Uterine smooth muscle cell (primary cell): ENCODE data around the gene RAP1GDS1. TPM values are rescaled to one million over a fixed set of nuclear protein-coding genes. Genes with fewer than 3 reads are reported as not detected.

ENCODE experiments used
- total RNA-seq: library from RNA; depleted of rRNA; stranded (reverse); fragments of >200 nt; gene quantifications from 2 replicates; pipeline ENCODE4 v1.2.3, GENCODE V29; 2014

Gene RAP1GDS1, protein sequence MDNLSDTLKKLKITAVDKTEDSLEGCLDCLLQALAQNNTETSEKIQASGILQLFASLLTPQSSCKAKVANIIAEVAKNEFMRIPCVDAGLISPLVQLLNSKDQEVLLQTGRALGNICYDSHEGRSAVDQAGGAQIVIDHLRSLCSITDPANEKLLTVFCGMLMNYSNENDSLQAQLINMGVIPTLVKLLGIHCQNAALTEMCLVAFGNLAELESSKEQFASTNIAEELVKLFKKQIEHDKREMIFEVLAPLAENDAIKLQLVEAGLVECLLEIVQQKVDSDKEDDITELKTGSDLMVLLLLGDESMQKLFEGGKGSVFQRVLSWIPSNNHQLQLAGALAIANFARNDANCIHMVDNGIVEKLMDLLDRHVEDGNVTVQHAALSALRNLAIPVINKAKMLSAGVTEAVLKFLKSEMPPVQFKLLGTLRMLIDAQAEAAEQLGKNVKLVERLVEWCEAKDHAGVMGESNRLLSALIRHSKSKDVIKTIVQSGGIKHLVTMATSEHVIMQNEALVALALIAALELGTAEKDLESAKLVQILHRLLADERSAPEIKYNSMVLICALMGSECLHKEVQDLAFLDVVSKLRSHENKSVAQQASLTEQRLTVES
- total RNA-seq, result 85.9 and 103 TPM in 2 replicates

DNA sequence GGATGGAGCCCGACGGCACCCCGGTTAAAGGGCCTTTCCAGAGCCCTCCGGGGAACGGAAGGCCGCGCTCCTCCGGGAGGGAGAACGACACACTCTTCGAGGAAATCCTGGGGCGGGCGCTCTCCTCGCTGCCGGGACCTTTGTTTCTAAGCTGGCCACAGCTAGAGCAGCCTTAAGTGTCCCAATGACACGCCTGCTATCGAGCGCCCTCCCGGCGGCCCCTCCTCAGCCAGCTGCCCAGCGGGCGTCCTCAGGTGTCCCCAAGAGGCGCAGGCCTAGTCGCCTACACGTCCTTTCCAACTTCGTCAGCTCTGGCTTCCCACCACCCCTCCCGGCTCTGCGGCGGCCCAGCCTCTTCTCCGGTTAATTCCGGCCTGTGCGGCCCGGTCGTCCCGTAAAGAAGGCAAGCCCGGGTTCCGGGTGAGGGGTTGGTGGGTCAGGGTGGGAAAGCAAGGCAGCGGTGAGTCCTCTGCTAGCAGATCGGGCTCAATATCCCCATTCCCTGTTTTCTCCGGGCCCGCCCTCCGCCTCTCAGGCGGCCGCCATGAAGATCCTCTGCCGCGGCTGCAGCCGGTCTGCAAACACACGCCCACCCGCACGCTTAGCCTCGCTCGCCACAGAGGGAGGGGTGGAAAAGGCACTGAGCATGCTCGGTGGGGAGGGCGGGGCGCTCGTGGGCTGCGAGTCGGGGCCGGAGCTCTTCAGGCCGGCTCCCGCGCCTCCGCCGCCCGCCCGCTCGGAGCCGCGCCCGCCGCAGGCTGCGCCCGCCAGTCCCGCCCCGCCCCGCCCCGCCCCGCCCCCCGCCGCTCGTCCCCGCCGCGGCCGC is at the start of gene RAP1GDS1:
Gene RAP1GDS1, plus strand, starts transcription at position 806 of the 826 bp plus-strand sequence. CDS start 182 bp downstream, outside the sequence.

Other genes with a start within 250 kb of the RAP1GDS1 start
- not detected in 2 replicates for gene STPG2, start 117.9 kb upstream of the RAP1GDS1 start, total RNA-seq